Gastrocnemius medialis (tissue), 4 donors: ENCODE data around the gene GPA33.

Experiments used
- POLR2A ChIP-seq, 2 donors: fragments of 450-650 bp; IDR thresholded peaks; one replicate each; pipeline ENCODE4 v1.6.1; 2017; ENCODE audit warnings: antibody characterized with exemption in 2 of 2, mild to moderate bottlenecking in 2 of 2, moderate library complexity in 2 of 2
- TF ChIP-seq, protein P1 (sequence below), 5 experiments: fragments of 450-650 bp in 3 of 5; fragments of 200-600 bp in 2 of 5; sonication (generic) in 2 of 5; IDR thresholded peaks in 4 of 5; conservative IDR thresholded peaks in 1 of 5; 1 replicate in 4 of 5; 2 replicates in 1 of 5; pipeline ENCODE4 v1.5.1; 2016 to 2019; ENCODE audit warnings: antibody characterized with exemption in 5 of 5, mild to moderate bottlenecking in 3 of 5, moderate library complexity in 3 of 5

DNA sequence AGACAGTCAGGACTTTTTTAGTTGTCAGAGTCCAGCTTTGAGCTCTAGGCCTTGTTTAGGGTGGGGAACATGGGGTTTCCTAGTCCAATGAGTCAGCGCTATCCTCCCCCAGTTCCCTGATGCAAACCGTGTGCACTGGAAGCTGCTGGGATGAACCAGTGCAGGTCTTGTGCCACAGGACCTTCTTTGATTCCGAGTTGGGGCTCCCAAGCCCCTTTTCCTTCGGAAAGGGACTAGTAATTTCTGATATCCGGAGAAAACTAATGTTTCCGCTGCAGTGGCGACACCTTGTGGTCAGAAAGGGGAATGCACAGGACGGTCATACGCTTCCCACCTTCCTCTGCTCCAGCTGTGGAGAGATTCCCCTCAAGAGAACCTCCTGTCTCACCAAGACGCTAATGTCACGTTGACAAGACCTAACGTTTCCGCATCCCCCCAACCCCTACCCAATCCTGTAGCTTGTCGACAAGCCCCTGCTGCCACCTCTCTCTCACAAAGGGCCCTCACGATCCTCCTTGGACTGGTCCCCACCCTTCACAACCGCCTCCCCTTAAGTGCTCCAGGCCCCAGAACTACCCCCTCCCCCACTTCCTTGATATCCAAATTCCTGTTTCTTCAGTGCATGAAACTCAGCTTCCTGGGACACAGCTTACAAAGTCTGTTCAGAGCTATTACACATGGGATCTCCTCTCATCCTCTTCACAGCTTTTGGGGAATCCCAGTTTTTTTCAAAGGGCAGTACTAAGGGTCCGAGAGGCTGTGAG, 30.9 kb downstream of the GPA33 start:
- TF ChIP-seq POLR2A (IDR thresholded peaks at IDR 0.05) = no peak
- TF ChIP-seq, protein P1, sequence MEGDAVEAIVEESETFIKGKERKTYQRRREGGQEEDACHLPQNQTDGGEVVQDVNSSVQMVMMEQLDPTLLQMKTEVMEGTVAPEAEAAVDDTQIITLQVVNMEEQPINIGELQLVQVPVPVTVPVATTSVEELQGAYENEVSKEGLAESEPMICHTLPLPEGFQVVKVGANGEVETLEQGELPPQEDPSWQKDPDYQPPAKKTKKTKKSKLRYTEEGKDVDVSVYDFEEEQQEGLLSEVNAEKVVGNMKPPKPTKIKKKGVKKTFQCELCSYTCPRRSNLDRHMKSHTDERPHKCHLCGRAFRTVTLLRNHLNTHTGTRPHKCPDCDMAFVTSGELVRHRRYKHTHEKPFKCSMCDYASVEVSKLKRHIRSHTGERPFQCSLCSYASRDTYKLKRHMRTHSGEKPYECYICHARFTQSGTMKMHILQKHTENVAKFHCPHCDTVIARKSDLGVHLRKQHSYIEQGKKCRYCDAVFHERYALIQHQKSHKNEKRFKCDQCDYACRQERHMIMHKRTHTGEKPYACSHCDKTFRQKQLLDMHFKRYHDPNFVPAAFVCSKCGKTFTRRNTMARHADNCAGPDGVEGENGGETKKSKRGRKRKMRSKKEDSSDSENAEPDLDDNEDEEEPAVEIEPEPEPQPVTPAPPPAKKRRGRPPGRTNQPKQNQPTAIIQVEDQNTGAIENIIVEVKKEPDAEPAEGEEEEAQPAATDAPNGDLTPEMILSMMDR (IDR thresholded peaks at IDR 0.05 in 4 of 5, conservative IDR thresholded peaks at IDR 0.05 in 1 of 5) = peak; percentile 89 to 94 (median 91)
